ENCODE results near the gene SERINC3.

The SERINC3 gene

DNA sequence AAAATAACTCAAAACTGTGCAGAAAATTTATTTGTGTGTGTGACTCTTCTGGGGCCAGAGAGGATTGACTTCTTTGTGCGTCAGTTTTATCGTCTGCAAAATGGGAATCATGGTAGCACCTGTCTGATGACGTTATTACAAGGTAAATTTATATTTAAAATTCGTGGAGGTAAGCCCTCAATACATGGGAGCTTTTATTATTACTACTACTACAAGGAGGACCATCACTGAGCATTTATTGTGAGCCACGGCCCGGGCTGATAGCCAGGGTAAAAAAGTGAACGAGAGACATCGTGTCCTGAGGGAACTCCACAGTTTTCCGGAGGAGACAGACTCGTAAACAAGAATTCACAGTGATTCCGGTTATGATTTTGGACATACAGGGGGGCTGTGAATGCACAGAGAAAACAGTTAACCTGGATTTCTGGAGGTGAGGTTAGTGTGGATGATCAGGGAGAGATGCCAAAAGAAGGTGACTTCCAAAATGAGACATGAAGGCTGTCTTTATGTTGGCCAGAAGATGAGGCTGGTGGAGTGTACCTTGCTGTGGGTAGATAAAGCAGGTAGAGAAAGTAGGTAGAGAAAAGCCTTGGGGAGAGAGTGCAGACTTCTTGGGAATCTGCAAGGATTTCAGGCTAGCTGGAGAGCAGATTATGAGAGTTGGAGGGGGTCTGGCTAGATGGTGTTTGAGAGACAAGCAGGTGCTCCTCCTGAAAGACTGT lies 10.6 kb upstream of the SERINC3 start:
- no peak for DNase-seq (ENCODE audit: low spot score)

- DNase-seq (ENCODE audit: low spot score), result no peak
Observed at GRCh38 chr20:44528309-44528708, 6.4 kb upstream of the SERINC3 start.

- no peak for DNase-seq (ENCODE audit: low spot score)
Observed at GRCh38 chr20:44527716-44528199, 5.9 kb upstream of the SERINC3 start.

- no peak for DNase-seq (ENCODE audit: low spot score)
Observed at GRCh38 chr20:44526129-44526528, 4.3 kb upstream of the SERINC3 start.

DNA sequence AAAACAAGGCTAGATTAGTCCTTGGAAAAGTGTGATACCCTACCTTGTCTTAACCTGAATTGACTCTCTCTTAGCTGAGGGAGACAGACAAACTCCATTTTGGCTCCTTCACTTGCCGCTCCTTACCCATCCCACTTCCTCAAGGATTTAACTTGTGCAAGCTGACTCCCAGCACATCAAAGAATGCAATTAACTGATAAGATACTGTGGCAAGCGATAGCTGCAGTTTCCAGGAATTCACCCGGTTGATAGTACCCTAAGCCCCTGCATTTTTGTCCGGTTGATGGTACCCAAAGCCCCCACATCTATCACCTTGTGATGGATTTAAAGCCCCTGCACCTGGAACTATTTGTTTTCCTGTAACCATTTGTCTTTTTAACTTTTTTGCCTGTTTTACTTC lies 1.9 kb upstream of the SERINC3 start:
- DNase-seq (ENCODE audit: low spot score), result no peak

- no peak for DNase-seq (ENCODE audit: low spot score)
Observed at GRCh38 chr20:44522841-44523240, 971 bp upstream of the SERINC3 start.

- DNase-seq (ENCODE audit: low spot score), result no peak
Observed at GRCh38 chr20:44520881-44521280, 989 bp downstream of the SERINC3 start.

DNA sequence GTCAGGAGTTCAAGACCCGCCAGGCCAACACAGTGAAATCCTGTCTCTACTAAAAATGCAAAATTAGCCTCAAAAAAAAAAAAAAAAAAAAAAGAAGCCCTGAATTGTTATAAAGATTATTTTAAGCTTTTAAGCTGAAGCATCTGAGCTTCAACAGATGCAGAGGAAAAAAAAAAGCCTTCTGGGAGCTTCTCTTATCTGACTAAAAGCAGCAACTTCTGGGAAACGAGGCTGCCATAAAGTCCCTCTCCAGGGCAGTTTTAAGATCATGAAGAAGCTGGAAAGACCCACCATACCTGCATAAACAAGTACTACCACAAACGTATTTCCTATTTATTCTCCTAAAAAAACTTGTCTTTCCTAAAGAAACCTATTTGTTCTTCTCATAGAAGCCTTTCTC lies 3.6 kb downstream of the SERINC3 start:
- no peak for DNase-seq (ENCODE audit: low spot score)

DNA sequence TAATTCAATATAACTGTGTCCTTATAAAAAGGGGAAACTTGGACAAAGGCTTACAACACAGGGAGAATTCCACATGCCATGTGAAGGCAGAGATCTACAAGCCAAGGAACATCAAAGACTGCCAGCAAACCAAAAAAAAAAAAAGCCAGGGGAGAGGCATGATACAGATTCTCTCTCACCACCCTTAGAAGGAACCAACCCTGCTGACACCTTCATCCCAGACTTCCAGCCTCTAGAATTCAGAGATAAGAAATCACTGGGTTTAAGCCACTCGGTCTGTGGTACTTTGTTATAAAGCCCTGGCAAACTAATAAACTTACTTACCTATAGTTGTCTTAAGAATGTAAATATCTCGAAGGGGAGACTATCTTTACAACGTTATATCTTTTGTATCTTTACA lies 4.4 kb downstream of the SERINC3 start:
- DNase-seq (ENCODE audit: low spot score), result no peak

DNA sequence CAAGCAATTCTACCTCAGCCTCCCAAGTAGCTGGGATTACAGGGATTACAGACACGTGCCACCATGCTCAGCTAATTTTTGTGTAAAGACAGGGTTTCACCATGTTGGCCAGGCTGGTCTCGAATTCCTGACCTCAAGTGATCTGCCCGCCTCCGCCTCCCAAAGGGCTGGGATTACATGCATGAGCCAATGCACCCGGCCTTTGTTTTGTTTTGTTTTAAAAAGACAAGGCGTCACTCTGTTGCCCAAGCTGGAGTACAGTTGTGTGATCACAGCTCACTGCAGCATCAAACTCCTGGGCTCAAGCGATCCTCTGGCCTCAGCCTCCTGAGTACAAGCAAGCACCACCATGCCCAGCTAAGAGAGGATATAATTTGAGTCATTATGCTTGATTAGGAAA lies 5.4 kb downstream of the SERINC3 start:
- no peak for DNase-seq (ENCODE audit: low spot score)

GRCh38 chr20:44513871-44514270 lies 8.0 kb downstream of the SERINC3 start:
- DNase-seq (ENCODE audit: low spot score), result no peak

DNA sequence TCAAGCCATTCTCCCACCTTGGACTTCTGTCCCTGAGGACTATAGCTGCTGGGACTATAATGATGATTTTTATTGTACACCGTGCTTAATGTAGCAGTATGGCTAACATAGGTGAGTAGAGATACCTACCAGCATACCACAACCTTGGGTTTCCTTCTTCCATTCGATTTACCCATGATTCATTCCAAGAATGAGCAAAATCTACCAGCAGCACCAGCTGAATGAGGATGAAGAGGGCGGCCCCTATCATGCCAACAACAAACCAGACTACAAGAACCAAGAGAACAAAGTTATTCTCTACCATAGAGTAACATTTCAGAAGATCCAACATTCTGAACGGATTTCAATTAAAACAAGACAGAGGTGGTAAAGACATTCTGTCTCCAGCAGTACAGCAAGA lies 12.1 kb downstream of the SERINC3 start:
- DNase-seq (ENCODE audit: low spot score), result no peak

DNA sequence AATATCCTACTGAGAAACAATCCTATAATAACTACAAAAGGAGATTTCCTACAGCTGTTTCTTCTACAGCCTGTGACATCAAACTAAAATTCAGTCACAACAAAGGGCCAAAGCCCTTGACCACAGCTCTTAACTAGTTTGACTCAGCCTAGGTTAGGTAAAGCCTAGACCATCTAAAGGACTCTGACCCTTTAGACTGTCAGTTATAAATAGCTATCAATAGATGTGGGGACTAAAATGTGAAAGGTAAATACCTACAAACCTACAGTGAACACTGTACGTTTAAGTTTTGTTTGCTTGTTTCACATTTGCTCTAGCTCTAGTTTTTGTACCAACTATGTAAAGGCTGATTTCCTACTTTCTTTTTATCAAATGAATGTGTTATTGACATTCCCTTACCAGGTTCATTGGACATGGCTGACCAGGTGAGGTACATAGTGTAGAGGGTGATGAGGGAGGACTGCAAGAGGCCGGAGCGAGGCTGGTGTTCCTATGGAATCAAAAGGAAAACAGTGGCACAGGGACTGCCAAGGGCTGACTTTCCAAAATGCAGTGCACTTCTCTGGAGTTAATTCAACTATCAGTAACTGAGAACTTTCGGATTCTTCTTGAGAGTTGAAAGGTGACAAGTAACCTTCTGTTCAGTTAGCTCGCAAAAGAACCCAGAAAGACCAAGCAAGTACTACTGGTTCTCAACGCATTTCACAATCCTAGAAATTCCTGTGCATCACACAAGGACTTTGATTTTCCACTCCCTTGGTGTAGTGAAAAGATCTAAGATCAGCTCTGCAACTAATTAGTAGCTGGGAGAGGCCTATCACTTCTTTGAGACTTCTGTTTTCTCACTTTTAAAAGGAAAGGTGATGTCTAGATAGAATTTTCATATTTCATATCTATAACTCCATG lies 17.2 kb downstream of the SERINC3 start:
- no peak for DNase-seq (ENCODE audit: low spot score)

GRCh38 chr20:44502968-44503367 lies 18.9 kb downstream of the SERINC3 start:
- DNase-seq (ENCODE audit: low spot score), result no peak

DNA sequence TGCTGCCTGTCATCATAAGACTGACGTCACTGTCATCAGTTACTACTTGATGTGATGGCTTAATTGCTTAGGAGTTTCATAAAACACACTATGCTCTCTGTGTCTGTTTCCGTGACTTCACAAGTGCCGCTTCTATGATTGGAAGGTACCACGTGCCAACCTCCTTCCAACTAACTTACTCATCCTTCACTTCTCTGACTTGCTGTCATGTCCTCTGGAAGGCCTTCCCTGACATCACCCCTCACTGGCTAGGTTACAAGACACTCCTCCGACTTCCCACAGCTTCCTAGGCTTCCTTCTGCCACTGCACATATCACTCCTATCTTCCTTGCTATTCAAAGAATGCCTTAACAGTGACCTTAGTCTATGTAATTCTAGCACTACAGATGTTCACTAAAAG lies 20.4 kb downstream of the SERINC3 start:
- DNase-seq (ENCODE audit: low spot score), result no peak

DNA sequence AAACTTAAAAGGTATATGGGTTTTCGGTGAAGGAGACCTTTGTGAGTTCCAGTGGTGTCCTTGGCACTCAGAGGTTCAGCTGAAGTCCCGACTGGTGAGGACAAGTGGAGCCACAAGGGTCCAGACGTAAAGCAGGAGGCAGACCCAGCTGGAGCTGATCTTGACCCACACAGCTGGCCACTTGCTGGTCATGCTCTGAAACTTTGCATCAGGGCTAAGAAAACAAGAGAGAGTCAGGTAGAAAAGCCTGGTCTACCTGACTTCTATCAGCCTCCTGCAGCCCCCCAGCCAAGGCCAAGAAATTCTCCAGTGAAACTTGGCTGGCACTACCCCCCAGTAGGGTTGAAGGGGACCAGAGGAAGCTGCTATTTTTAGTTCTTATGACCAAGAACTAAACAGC lies 21.6 kb downstream of the SERINC3 start:
- DNase-seq (ENCODE audit: low spot score), result no peak

- DNase-seq (ENCODE audit: low spot score), result no peak
Observed at GRCh38 chr20:44497761-44498160, 24.1 kb downstream of the SERINC3 start.

GRCh38 chr20:44496976-44497375 lies 24.9 kb downstream of the SERINC3 start:
- DNase-seq (ENCODE audit: low spot score), result no peak

DNA sequence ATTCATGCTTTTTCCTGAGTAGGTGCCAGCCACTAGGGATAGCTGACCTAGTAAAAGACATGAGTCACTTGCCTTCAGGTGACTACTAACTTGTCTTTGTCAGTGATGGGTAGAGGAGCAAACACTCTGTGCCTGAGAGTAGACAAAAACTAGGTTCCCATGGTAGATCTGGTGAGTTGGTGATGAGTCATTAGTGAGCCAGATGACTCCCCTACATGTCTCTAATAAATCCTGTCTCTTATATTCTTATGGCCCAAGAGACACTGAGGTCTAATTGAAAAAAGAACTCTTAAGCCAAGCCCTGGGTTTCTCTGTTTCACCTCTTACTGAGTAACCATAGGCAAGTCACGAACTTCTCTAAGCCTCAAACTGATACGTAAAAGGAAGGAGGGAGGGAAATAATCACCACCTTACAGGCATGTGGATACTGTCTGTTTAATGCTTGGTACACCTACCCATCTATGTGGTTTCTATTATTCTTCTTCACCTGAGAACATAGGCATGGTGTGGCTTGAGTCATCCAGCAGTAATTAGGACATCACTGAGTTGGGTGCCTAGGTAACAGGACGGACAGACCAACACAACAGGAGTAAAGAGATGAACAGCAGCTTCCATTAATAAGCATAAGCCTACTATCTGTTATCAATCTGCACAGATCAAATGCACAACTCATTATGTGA lies 25.9 kb downstream of the SERINC3 start:
- DNase-seq (ENCODE audit: low spot score), result no peak

DNA sequence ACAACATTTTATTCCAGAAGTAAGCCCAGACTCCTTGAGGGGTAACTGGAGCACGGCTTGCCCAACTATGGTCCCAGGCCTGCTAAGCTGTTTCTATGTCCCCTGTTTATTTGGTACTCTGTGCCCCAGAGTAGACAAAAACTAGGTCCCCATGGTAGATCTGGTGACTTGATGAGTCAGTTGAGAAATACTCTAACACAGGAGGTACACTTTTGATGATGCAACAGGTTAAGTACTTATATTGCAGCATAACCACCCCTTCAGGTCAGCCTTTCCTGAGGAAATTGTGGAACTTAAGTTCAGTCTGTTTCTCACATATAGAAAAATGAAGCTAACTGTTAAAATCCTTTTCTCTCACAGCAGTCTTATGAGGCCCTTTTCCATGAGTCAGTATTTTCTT lies 26.6 kb downstream of the SERINC3 start:
- no peak for DNase-seq (ENCODE audit: low spot score)

- no peak for DNase-seq (ENCODE audit: low spot score)
Observed at GRCh38 chr20:44494681-44495080, 27.2 kb downstream of the SERINC3 start.

GRCh38 chr20:44494266-44494665 lies 27.6 kb downstream of the SERINC3 start:
- no peak for DNase-seq (ENCODE audit: low spot score)
